B cell (primary cell): Measurements from ENCODE around the gene PSME3IP1. TPM values are rescaled to one million over a fixed set of nuclear protein-coding genes. Genes with fewer than 3 reads are reported as not detected.

ENCODE experiments used
- ATAC-seq: fragments of 200-7000 bp; cut with Tn5 transposase; one replicate; pipeline ENCODE4 v1.10.0; 2021; ENCODE audit warnings: low read depth, mild to moderate bottlenecking, moderate number of reproducible peaks, moderate library complexity
- CTCF ChIA-PET: fragments of 350-600 bp; sonication (Branson Sonifier 250); formaldehyde crosslinking; loops from one replicate; lab custom pipeline; 2021; ENCODE audit warnings: antibody characterized with exemption, inconsistent platforms; lab: Charles Lee
- POLR2A ChIA-PET: fragments of 350-600 bp; sonication (Branson Sonifier 250); formaldehyde crosslinking; loops from one replicate; lab custom pipeline; 2021; ENCODE audit warnings: antibody characterized with exemption; lab: Charles Lee
- DNase-seq: peaks from one replicate; pipeline ENCODE4 v3.0.0; 2013
- H2AFZ ChIP-seq: 2 replicates; pipeline ENCODE4 v1.6.1; 2012; ENCODE audit warnings: mild to moderate bottlenecking, low read depth, low read length; ENCODE audit not compliant: insufficient read depth, poor library complexity, severe bottlenecking
- H3K27ac ChIP-seq, 2 donors: 1 replicate in 1 of 2; 2 replicates in 1 of 2; pipeline ENCODE4 v1.5.1; 2012 to 2013; ENCODE audit warnings: low read length in 2 of 2, mild to moderate bottlenecking in 2 of 2, moderate library complexity in 1 of 2
- H3K27me3 ChIP-seq, 4 experiments: fragments of 200-600 bp in 1 of 4; sonication (generic) in 1 of 4; replicated peaks in 1 of 4; 1 replicate in 2 of 4; 2 replicates in 2 of 4; pipeline versions ENCODE4 v1.6.1 to v1.7.0; 2013 to 2016; ENCODE audit warnings: low read length in 3 of 4, mild to moderate bottlenecking in 2 of 4, mixed read lengths in 1 of 4, moderate library complexity in 1 of 4; ENCODE audit not compliant: insufficient read depth in 4 of 4, control insufficient read depth in 3 of 4; ENCODE audit errors: control extremely low read depth in 1 of 4
- H3K36me3 ChIP-seq, 2 experiments: replicated peaks in 1 of 2; 1 replicate in 1 of 2; 2 replicates in 1 of 2; pipeline versions ENCODE4 v1.6.1 to v1.7.1; 2013; ENCODE audit warnings: low read length in 1 of 2; ENCODE audit not compliant: insufficient read depth in 2 of 2, control insufficient read depth in 1 of 2; ENCODE audit errors: control extremely low read depth in 1 of 2, extremely low read depth in 1 of 2
- H3K4me1 ChIP-seq, 2 donors: fragments of 200-600 bp in 1 of 2; sonication (generic) in 1 of 2; 1 replicate in 1 of 2; 2 replicates in 1 of 2; pipeline versions ENCODE4 v1.5.1 to v1.6.1; 2013 to 2017; ENCODE audit warnings: low read length in 2 of 2; ENCODE audit not compliant: control insufficient read depth in 2 of 2, insufficient read depth in 2 of 2
- H3K4me2 ChIP-seq: replicated peaks from 2 replicates; pipeline ENCODE3; 2012; ENCODE audit warnings: mild to moderate bottlenecking, low read depth, low read length; ENCODE audit not compliant: poor library complexity, severe bottlenecking
- H3K4me3 ChIP-seq, 5 experiments: fragments of 200-600 bp in 1 of 5; sonication (generic) in 1 of 5; 1 replicate in 3 of 5; 2 replicates in 2 of 5; pipeline versions ENCODE4 v1.5.1 to v1.7.0; 2011 to 2016; ENCODE audit warnings: low read length in 4 of 5, mild to moderate bottlenecking in 4 of 5, low read depth in 2 of 5, control low read depth in 1 of 5, moderate library complexity in 1 of 5; ENCODE audit not compliant: insufficient read depth in 1 of 5; ENCODE audit errors: control extremely low read depth in 1 of 5, extremely low read depth in 1 of 5
- H3K79me2 ChIP-seq: fragments of 200-600 bp; sonication (generic); one replicate; pipeline ENCODE4 v1.6.0; 2016; ENCODE audit warnings: low read length; ENCODE audit not compliant: control insufficient read depth, insufficient read depth
- H3K9ac ChIP-seq: fragments of 200-600 bp; sonication (generic); 2 replicates; pipeline ENCODE4 v1.6.1; 2017; ENCODE audit warnings: mild to moderate bottlenecking, low read length, moderate library complexity
- H3K9me3 ChIP-seq, 3 donors: one replicate each; pipeline versions ENCODE4 v1.6.1 to v1.7.1; 2013; ENCODE audit warnings: low read length in 2 of 3; ENCODE audit not compliant: control insufficient read depth in 2 of 3, insufficient read depth in 1 of 3; ENCODE audit errors: control extremely low read depth in 1 of 3
- H4K20me1 ChIP-seq: 2 replicates; pipeline ENCODE4 v1.6.0; 2012; ENCODE audit warnings: mild to moderate bottlenecking, low read length; ENCODE audit not compliant: insufficient read depth, control insufficient read depth, poor library complexity, severe bottlenecking
- H3K27ac Mint-ChIP-seq: one replicate; pipeline ENCODE4 v1.8.0; 2021; ENCODE audit warnings: mixed read lengths
- H3K27me3 Mint-ChIP-seq: one replicate; pipeline ENCODE4 v1.8.0; 2021; ENCODE audit warnings: mixed read lengths
- H3K4me1 Mint-ChIP-seq: one replicate; pipeline ENCODE4 v1.8.0; 2021; ENCODE audit warnings: mixed read lengths
- H3K4me3 Mint-ChIP-seq: one replicate; pipeline ENCODE4 v1.8.0; 2021; ENCODE audit warnings: mixed read lengths
- H3K9me3 Mint-ChIP-seq: one replicate; pipeline ENCODE4 v1.8.0; 2022; ENCODE audit warnings: mixed read lengths; ENCODE audit not compliant: insufficient read depth
- EZH2 ChIP-seq: IDR thresholded peaks from 2 replicates; pipeline ENCODE4 v1.6.1; 2012; ENCODE audit warnings: borderline replicate concordance, low read depth, mild to moderate bottlenecking, moderate library complexity, low read length; ENCODE audit not compliant: insufficient read depth, poor library complexity, severe bottlenecking
- WGBS: methylation state at CpG from one replicate; pipeline ENCODE4 v1.1.5; 2013; ENCODE audit warnings: missing lambda C conversion rate; ENCODE audit not compliant: insufficient coverage; 5-methylcytosine and 5-hydroxymethylcytosine counted together
- intact Hi-C: fragments of 100-400 bp; cut with micrococcal nuclease; formaldehyde crosslinking; loops from one replicate; pipeline ENCODE4 v1.10.0; 2022
- polyA plus RNA-seq: library from polyadenylated mRNA; depleted of rRNA; stranded (reverse); fragments of >200 nt; gene quantifications from 2 replicates; pipeline ENCODE4 v1.2.3, GENCODE V29; 2012
- total RNA-seq, 2 donors: library from RNA; stranded (reverse); fragments of 120-200 nt in 1 of 2; gene quantifications; 1 replicate in 1 of 2; 2 replicates in 1 of 2; pipeline versions ENCODE4 v1.2.3 to v1.2.4, GENCODE V29; 2013 to 2022
- TF ChIP-seq, protein P1 (sequence below): fragments of 200-600 bp; IDR thresholded peaks from one replicate; pipeline ENCODE4 v1.8.0; 2022; ENCODE audit warnings: antibody characterized with exemption, mild to moderate bottlenecking

Gene PSME3IP1
- total and polyA plus RNA-seq, 2 donors (not counting 1 experiment from before 2014, with no cell fraction given): 125 to 166 TPM

DNA sequence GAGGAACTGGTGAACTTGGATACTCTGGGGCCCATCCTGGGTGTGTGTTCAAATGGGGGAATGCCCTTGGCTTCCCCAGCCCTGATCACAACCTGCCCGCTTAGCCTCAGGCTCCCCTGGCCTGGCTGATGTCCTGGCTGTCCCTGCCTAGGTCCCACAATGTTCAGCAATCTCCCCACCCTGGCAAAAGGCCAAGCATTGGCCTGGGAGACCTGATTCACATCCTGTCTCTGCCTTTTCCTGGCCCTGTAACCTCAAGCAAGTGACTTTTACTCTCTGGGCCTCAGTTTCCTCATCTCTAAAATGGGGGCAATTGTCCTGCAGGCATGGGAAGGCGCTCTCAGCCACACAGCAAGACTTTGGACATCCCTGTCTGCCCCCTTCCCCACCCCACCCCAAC lies 79.1 kb downstream of the PSME3IP1 start:
- no peaks in the 10 kb centered on the region for H3K9me3 ChIP-seq
- H3K9ac ChIP-seq: no peak overlapping the region
- no peaks in the 10 kb centered on the region for H3K36me3 ChIP-seq
- Mint-ChIP-seq H3K27ac (no peak overlapping the region), H3K4me1 (no peaks in the 10 kb centered on the region), H3K4me3 (no peak overlapping the region), H3K9me3 (no peaks in the 10 kb centered on the region), H3K27me3 (peaks cover 3% of the 10 kb centered on the region)
- H3K27ac ChIP-seq: no peak overlapping the region
- WGBS: 95% methylated on average over 2 of the region's 2 CpGs
- no peak overlapping the region for H3K4me2 ChIP-seq
- H4K20me1 ChIP-seq: no peaks in the 10 kb centered on the region
- DNase-seq: no peak
- TF ChIP-seq EZH2: no peak
- TF ChIP-seq, protein P1, sequence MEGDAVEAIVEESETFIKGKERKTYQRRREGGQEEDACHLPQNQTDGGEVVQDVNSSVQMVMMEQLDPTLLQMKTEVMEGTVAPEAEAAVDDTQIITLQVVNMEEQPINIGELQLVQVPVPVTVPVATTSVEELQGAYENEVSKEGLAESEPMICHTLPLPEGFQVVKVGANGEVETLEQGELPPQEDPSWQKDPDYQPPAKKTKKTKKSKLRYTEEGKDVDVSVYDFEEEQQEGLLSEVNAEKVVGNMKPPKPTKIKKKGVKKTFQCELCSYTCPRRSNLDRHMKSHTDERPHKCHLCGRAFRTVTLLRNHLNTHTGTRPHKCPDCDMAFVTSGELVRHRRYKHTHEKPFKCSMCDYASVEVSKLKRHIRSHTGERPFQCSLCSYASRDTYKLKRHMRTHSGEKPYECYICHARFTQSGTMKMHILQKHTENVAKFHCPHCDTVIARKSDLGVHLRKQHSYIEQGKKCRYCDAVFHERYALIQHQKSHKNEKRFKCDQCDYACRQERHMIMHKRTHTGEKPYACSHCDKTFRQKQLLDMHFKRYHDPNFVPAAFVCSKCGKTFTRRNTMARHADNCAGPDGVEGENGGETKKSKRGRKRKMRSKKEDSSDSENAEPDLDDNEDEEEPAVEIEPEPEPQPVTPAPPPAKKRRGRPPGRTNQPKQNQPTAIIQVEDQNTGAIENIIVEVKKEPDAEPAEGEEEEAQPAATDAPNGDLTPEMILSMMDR: no peak
- CTCF ChIA-PET: interaction anchor here (1.3 kb wide), 1 partner anchor 141 kb away, joined by 3 read pairs; no protein-coding TSS in a partner anchor
- H3K4me3 ChIP-seq: no peak overlapping the region
- intact Hi-C loops: no loop called here
- H3K79me2 ChIP-seq: no peaks in the 10 kb centered on the region
- no peaks in the 10 kb centered on the region for H3K27me3 ChIP-seq
- no peak overlapping the region for H2AFZ ChIP-seq
- POLR2A ChIA-PET: no interaction called here
- ATAC-seq: no peak
- no peaks in the 10 kb centered on the region for H3K4me1 ChIP-seq

DNA sequence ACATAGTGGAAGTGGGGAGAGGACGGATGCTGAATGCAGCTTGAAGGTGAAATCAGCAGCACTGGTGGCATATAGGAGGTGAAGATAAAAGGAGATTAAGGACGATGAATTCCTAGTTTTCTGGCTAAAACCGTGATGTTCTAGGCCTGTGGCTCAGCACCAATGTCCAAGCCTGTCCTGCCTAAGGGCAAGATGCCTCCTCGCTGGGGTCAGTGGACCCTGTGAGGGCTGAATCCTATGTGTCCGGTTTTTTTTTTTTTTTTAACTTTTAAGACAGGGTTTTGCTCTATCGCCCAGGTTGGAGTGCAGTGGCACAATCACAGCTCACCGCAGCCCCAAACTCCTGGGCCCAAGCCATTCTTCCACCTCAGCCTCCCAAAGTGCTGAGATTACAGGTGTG lies 80.7 kb downstream of the PSME3IP1 start:
- no peak overlapping the region for H3K4me3 ChIP-seq
- no peaks in the 10 kb centered on the region for H3K9me3 Mint-ChIP-seq
- no peak overlapping the region for H3K4me2 ChIP-seq
- no peaks in the 10 kb centered on the region for H3K9me3 ChIP-seq
- POLR2A ChIA-PET: no interaction called here
- no peak for ATAC-seq
- no peaks in the 10 kb centered on the region for H3K79me2 ChIP-seq
- no peaks in the 10 kb centered on the region for H3K4me1 ChIP-seq
- CTCF ChIA-PET: interaction anchor here (0.9 kb wide), 1 partner anchor 12 kb away, joined by 3 read pairs; no protein-coding TSS in a partner anchor
- peaks cover 3% of the 10 kb centered on the region for H3K27me3 Mint-ChIP-seq
- H3K4me3 Mint-ChIP-seq: no peak overlapping the region
- TF ChIP-seq, protein P1: no peak
- TF ChIP-seq EZH2: no peak
- 93% methylated on average over 5 of the region's 7 CpGs for WGBS
- no peaks in the 10 kb centered on the region for H4K20me1 ChIP-seq
- no peaks in the 10 kb centered on the region for H3K36me3 ChIP-seq
- no peak for DNase-seq
- H3K27ac Mint-ChIP-seq: no peak overlapping the region
- intact Hi-C loops: no loop called here
- H3K9ac ChIP-seq: no peak overlapping the region
- no peaks in the 10 kb centered on the region for H3K4me1 Mint-ChIP-seq
- no peak overlapping the region for H2AFZ ChIP-seq
- no peaks in the 10 kb centered on the region for H3K27me3 ChIP-seq
- H3K27ac ChIP-seq: no peak overlapping the region
